ENCODE measurements around the gene TMCC1.

- TF ChIP-seq CTCF (IDR thresholded peaks at IDR 0.05) = no peak
- TF ChIP-seq POLR2AphosphoS5 (IDR thresholded peaks at IDR 0.05; ENCODE audit: insufficient read depth in 1 of 2, low read depth in 1 of 2) = no peak
These were observed 117.6 kb downstream of the TMCC1 start for GRCh38 chr3:129775870-129776269.
